ENCODE measurements around the gene STX1A.
A peak's percentile ranks its signal among the peaks of the same experiment; 100 is the strongest.

Gene STX1A

GRCh38 chr7:73718905-73719805 lies at the start of gene STX1A:
STX1A (minus strand) TSS chr7:73719669; CDS start chr7:73719631, 38 bp downstream.
- peak; percentile 62 for DNase-seq

GRCh38 chr7:73768641-73769480 lies 49.4 kb upstream of the STX1A start:
- DNase-seq: no peak

- DNase-seq: no peak
Observed at GRCh38 chr7:73766556-73767229, 47.2 kb upstream of the STX1A start.

- DNase-seq: no peak
Observed at GRCh38 chr7:73762659-73762999, 43.2 kb upstream of the STX1A start.

- no peak for DNase-seq
Observed at GRCh38 chr7:73761854-73762658, 42.6 kb upstream of the STX1A start.

GRCh38 chr7:73758581-73759138 lies 39.2 kb upstream of the STX1A start:
- no peak for DNase-seq

- DNase-seq: no peak
Observed at GRCh38 chr7:73749931-73750776, 30.7 kb upstream of the STX1A start.

GRCh38 chr7:73746378-73746777 lies 26.9 kb upstream of the STX1A start:
- DNase-seq: peak; percentile 62

GRCh38 chr7:73742753-73743641 lies 23.5 kb upstream of the STX1A start:
- DNase-seq: peak; percentile 97

- DNase-seq: no peak
Observed at GRCh38 chr7:73742338-73742752, 22.9 kb upstream of the STX1A start.

GRCh38 chr7:73741600-73741999 lies 22.1 kb upstream of the STX1A start:
- DNase-seq: peak; percentile 79

- no peak for DNase-seq
Observed at GRCh38 chr7:73740771-73741170, 21.3 kb upstream of the STX1A start.

GRCh38 chr7:73740212-73740611 lies 20.7 kb upstream of the STX1A start:
- no peak for DNase-seq

GRCh38 chr7:73739387-73739767 lies 19.9 kb upstream of the STX1A start:
- DNase-seq: no peak

- peak; percentile 99 for DNase-seq
Observed at GRCh38 chr7:73738612-73739386, 19.3 kb upstream of the STX1A start, which contains the start of gene ABHD11. ABHD11 (minus strand) TSS chr7:73738802; CDS start chr7:73738770, 32 bp downstream.

- DNase-seq: peak; percentile 44
Observed at GRCh38 chr7:73738220-73738611, 18.7 kb upstream of the STX1A start.

- DNase-seq: no peak
Observed at GRCh38 chr7:73737491-73738219, 18.2 kb upstream of the STX1A start.

GRCh38 chr7:73736885-73737284 lies 17.4 kb upstream of the STX1A start:
- DNase-seq: no peak
